SHP77 treated with DMSO at 0.1 percent for 48 hours (cell line): ENCODE results near the gene SOCS1.

Source experiments
- DNase-seq: peaks from one replicate; lab custom pipeline; 2025; lab: John Stamatoyannopoulos, UW

The SOCS1 gene

GRCh38 chr16:11285842-11286241, 29.8 kb upstream of the SOCS1 start:
- DNase-seq: no peak

- DNase-seq: no peak
Observed at GRCh38 chr16:11283820-11284248, 27.8 kb upstream of the SOCS1 start.

GRCh38 chr16:11280616-11281522, 24.9 kb upstream of the SOCS1 start, which contains the start of gene PRM1:
TSS of gene PRM1 (minus strand) at chr16:11281330. CDS start at chr16:11281238, 92 bp downstream.
- no peak for DNase-seq

GRCh38 chr16:11278681-11279628, 23.0 kb upstream of the SOCS1 start:
- no peak for DNase-seq

GRCh38 chr16:11277607-11278337, 21.8 kb upstream of the SOCS1 start:
- DNase-seq: no peak

GRCh38 chr16:11276896-11277593, 21.0 kb upstream of the SOCS1 start:
- DNase-seq: no peak

GRCh38 chr16:11276143-11276895, 20.3 kb upstream of the SOCS1 start, which contains the start of gene PRM2:
TSS of gene PRM2 (minus strand) at chr16:11276480. CDS start at chr16:11276370, 110 bp downstream.
- no peak for DNase-seq

- DNase-seq: no peak
Observed at GRCh38 chr16:11274964-11275363, 19.0 kb upstream of the SOCS1 start.

- DNase-seq: no peak
Observed at GRCh38 chr16:11273721-11274324, 17.8 kb upstream of the SOCS1 start.

- DNase-seq: no peak
Observed at GRCh38 chr16:11272921-11273720, 17.1 kb upstream of the SOCS1 start, which contains the start of gene PRM3. TSS of gene PRM3 (minus strand) at chr16:11273629. CDS start at chr16:11273595, 34 bp downstream.

- DNase-seq: no peak
Observed at GRCh38 chr16:11272484-11272883, 16.5 kb upstream of the SOCS1 start.

- DNase-seq: no peak
Observed at GRCh38 chr16:11271610-11272009, 15.6 kb upstream of the SOCS1 start.

- DNase-seq: no peak
Observed at GRCh38 chr16:11270602-11271162, 14.7 kb upstream of the SOCS1 start.

- DNase-seq: no peak
Observed at GRCh38 chr16:11268921-11269375, 12.9 kb upstream of the SOCS1 start, which contains the start of gene TNP2. TSS of gene TNP2 (minus strand) at chr16:11269325. CDS start at chr16:11269262, 63 bp downstream.

- no peak for DNase-seq
Observed at GRCh38 chr16:11265124-11265523, 9.1 kb upstream of the SOCS1 start.

- no peak for DNase-seq
Observed at GRCh38 chr16:11264155-11264832, 8.3 kb upstream of the SOCS1 start.

- DNase-seq: no peak
Observed at GRCh38 chr16:11263737-11264136, 7.7 kb upstream of the SOCS1 start.

GRCh38 chr16:11262915-11263314, 6.9 kb upstream of the SOCS1 start:
- DNase-seq: no peak
